Measurements from ENCODE around the gene GRM7. TPM values are rescaled to one million over a fixed set of nuclear protein-coding genes. Genes with fewer than 3 reads are reported as not detected.

Gene GRM7
- total RNA-seq, 2 experiments from 2014 or later, result not detected

GRCh38 chr3:7211740-7212139 lies 350.8 kb downstream of the GRM7 start:
- Histone ChIP-seq H3K9me3 (ENCODE audit: control insufficient read depth in 1 of 2, insufficient read depth in 1 of 2, low read length in 2 of 2) (no peaks in the 10 kb centered on the region), H3K4me3 (ENCODE audit: low read length) (no peak overlapping the region), H3K27ac (ENCODE audit: low read depth in 1 of 2, low read length in 2 of 2) (no peak overlapping the region), H3K4me1 (ENCODE audit: insufficient read depth, low read length) (no peaks in the 10 kb centered on the region), H3K36me3 (ENCODE audit: insufficient read depth, low read length) (no peaks in the 10 kb centered on the region), H3K27me3 (ENCODE audit: control insufficient read depth in 1 of 2, insufficient read depth in 2 of 2, low read length in 2 of 2) (no peaks in the 10 kb centered on the region)
- H3K4me1 Mint-ChIP-seq (ENCODE audit: low read depth), result no peaks in the 10 kb centered on the region
- no peaks in the 10 kb centered on the region for H3K27me3 Mint-ChIP-seq
- DNase-seq (no peak), ATAC-seq (ENCODE audit: poor library complexity) (no peak)
- ChIA-PET POLR2A (no interaction called here), CTCF (no interaction called here)
- intact Hi-C loops (cut with DNase I, micrococcal nuclease), result no loop called here
- H3K36me3 Mint-ChIP-seq (ENCODE audit: low read depth), result no peaks in the 10 kb centered on the region
- H3K9me3 Mint-ChIP-seq, result no peaks in the 10 kb centered on the region
- no peak for TF ChIP-seq CTCF (IDR thresholded peaks at IDR 0.05)
- no peak overlapping the region for H3K4me3 Mint-ChIP-seq
- H3K27ac Mint-ChIP-seq, result no peak overlapping the region

GRCh38 chr3:7215706-7216105 lies 354.8 kb downstream of the GRM7 start:
- Histone ChIP-seq H3K4me3 (ENCODE audit: low read length) (no peak overlapping the region), H3K27me3 (ENCODE audit: control insufficient read depth in 1 of 2, insufficient read depth in 2 of 2, low read length in 2 of 2) (no peaks in the 10 kb centered on the region), H3K27ac (ENCODE audit: low read depth in 1 of 2, low read length in 2 of 2) (no peak overlapping the region), H3K9me3 (ENCODE audit: control insufficient read depth in 1 of 2, insufficient read depth in 1 of 2, low read length in 2 of 2) (no peaks in the 10 kb centered on the region), H3K36me3 (ENCODE audit: insufficient read depth, low read length) (no peaks in the 10 kb centered on the region), H3K4me1 (ENCODE audit: insufficient read depth, low read length) (no peaks in the 10 kb centered on the region)
- H3K4me3 Mint-ChIP-seq, result no peak overlapping the region
- CTCF ChIA-PET, result no interaction called here
- no peaks in the 10 kb centered on the region for H3K9me3 Mint-ChIP-seq
- POLR2A ChIA-PET, result no interaction called here
- no peaks in the 10 kb centered on the region for H3K36me3 Mint-ChIP-seq (ENCODE audit: low read depth)
- no peaks in the 10 kb centered on the region for H3K4me1 Mint-ChIP-seq (ENCODE audit: low read depth)
- H3K27me3 Mint-ChIP-seq, result no peaks in the 10 kb centered on the region
- ATAC-seq (ENCODE audit: poor library complexity) (no peak), DNase-seq (no peak)
- H3K27ac Mint-ChIP-seq, result no peak overlapping the region
- no peak for TF ChIP-seq CTCF (IDR thresholded peaks at IDR 0.05)
- intact Hi-C loops (cut with DNase I, micrococcal nuclease), result no loop called here

- ChIA-PET POLR2A (no interaction called here), CTCF (no interaction called here)
- no peak overlapping the region for H3K27ac ChIP-seq (ENCODE audit: low read depth in 1 of 2, low read length in 2 of 2)
- no peak overlapping the region for H3K4me3 ChIP-seq (ENCODE audit: low read length)
- Mint-ChIP-seq H3K27me3 (no peaks in the 10 kb centered on the region), H3K4me3 (no peak overlapping the region), H3K27ac (no peak overlapping the region), H3K4me1 (ENCODE audit: low read depth) (no peaks in the 10 kb centered on the region), H3K36me3 (ENCODE audit: low read depth) (no peaks in the 10 kb centered on the region), H3K9me3 (peaks cover 2% of the 10 kb centered on the region)
- peaks cover 0 to 4% of the 10 kb centered on the region in 2 experiments for H3K9me3 ChIP-seq (ENCODE audit: control insufficient read depth in 1 of 2, insufficient read depth in 1 of 2, low read length in 2 of 2)
- DNase-seq (no peak), ATAC-seq (ENCODE audit: poor library complexity) (no peak)
- H3K4me1 ChIP-seq (ENCODE audit: insufficient read depth, low read length), result no peaks in the 10 kb centered on the region
- H3K36me3 ChIP-seq (ENCODE audit: insufficient read depth, low read length), result no peaks in the 10 kb centered on the region
- intact Hi-C loops (cut with DNase I, micrococcal nuclease), result no loop called here
- TF ChIP-seq CTCF (IDR thresholded peaks at IDR 0.05), result no peak
- no peaks in the 10 kb centered on the region for H3K27me3 ChIP-seq (ENCODE audit: control insufficient read depth in 1 of 2, insufficient read depth in 2 of 2, low read length in 2 of 2)
These were observed 365.5 kb downstream of the GRM7 start for GRCh38 chr3:7226393-7226792.
